ENCODE data around the gene HSD3B7. TPM values are rescaled to one million over a fixed set of nuclear protein-coding genes. Genes with fewer than 3 reads are reported as not detected.

Gene HSD3B7
- total RNA-seq, 1 donor from 2014 or later: 2.0 TPM

DNA sequence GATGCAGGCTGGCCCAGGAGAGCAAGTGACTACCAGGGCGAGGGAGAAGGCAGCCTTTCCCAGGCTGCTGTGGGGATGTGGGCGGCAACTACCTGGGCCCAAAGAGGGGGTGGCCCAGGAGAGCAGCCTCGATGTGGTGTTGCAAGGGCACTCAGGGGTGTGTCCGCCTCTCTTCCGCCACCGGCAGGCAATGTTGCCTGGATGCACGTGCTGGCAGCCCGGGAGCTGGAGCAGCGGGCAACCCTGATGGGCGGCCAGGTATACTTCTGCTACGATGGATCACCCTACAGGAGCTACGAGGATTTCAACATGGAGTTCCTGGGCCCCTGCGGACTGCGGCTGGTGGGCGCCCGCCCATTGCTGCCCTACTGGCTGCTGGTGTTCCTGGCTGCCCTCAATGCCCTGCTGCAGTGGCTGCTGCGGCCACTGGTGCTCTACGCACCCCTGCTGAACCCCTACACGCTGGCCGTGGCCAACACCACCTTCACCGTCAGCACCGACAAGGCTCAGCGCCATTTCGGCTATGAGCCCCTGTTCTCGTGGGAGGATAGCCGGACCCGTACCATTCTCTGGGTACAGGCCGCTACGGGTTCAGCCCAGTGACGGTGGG lies 2.7 kb downstream of the HSD3B7 start:
- H3K4me1 Mint-ChIP-seq (ENCODE audit: low read depth, unreplicated experiment): no peaks in the 10 kb centered on the region
- H3K4me3 Mint-ChIP-seq (ENCODE audit: unreplicated experiment): no peak overlapping the region
- H3K27ac Mint-ChIP-seq (ENCODE audit: unreplicated experiment): no peak overlapping the region
- H3K27me3 Mint-ChIP-seq (ENCODE audit: unreplicated experiment): peaks cover 9% of the 10 kb centered on the region
- no peak for DNase-seq
- H3K36me3 Mint-ChIP-seq (ENCODE audit: unreplicated experiment): peaks cover 3% of the 10 kb centered on the region
- TF ChIP-seq, protein P1, sequence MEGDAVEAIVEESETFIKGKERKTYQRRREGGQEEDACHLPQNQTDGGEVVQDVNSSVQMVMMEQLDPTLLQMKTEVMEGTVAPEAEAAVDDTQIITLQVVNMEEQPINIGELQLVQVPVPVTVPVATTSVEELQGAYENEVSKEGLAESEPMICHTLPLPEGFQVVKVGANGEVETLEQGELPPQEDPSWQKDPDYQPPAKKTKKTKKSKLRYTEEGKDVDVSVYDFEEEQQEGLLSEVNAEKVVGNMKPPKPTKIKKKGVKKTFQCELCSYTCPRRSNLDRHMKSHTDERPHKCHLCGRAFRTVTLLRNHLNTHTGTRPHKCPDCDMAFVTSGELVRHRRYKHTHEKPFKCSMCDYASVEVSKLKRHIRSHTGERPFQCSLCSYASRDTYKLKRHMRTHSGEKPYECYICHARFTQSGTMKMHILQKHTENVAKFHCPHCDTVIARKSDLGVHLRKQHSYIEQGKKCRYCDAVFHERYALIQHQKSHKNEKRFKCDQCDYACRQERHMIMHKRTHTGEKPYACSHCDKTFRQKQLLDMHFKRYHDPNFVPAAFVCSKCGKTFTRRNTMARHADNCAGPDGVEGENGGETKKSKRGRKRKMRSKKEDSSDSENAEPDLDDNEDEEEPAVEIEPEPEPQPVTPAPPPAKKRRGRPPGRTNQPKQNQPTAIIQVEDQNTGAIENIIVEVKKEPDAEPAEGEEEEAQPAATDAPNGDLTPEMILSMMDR (IDR thresholded peaks at IDR 0.05; ENCODE audit: partially characterized antibody, unreplicated experiment): no peak
- H3K9me3 Mint-ChIP-seq (ENCODE audit: unreplicated experiment): peaks cover 9% of the 10 kb centered on the region

DNA sequence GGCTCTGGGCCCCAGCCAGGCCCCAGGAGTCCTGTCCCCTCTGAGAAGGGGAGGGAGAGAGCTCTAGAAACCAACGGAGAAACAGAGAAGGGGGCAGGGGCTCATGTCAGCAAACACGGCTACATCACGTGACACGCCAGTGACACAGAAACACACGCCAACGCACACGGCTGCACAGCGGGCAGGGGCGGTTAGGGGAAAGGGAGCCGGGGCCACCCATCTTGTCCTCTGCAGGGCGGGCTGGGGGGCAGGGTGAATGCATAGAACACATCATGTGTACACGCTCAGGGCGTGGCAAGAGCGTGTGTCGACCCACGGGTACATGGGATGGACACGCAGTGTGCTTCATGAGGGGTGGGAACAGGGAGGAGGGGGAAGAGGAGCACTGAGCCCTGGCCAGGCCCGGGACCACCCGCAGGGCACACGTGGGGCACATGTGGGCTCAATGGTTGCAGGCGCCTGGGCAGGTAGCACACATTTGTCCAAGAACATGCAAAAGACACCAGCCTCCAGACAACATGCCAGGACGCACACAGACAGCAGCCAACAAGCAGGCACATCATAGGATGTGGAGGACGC lies 4.6 kb downstream of the HSD3B7 start:
- no peak overlapping the region for H3K27ac Mint-ChIP-seq (ENCODE audit: unreplicated experiment)
- TF ChIP-seq, protein P1 (IDR thresholded peaks at IDR 0.05; ENCODE audit: partially characterized antibody, unreplicated experiment): no peak
- H3K4me3 Mint-ChIP-seq (ENCODE audit: unreplicated experiment): no peak overlapping the region
- H3K9me3 Mint-ChIP-seq (ENCODE audit: unreplicated experiment): peaks cover 8% of the 10 kb centered on the region
- H3K4me1 Mint-ChIP-seq (ENCODE audit: low read depth, unreplicated experiment): no peaks in the 10 kb centered on the region
- no peak for DNase-seq
- peaks cover 7% of the 10 kb centered on the region for H3K27me3 Mint-ChIP-seq (ENCODE audit: unreplicated experiment)
- no peaks in the 10 kb centered on the region for H3K36me3 Mint-ChIP-seq (ENCODE audit: unreplicated experiment)

DNA sequence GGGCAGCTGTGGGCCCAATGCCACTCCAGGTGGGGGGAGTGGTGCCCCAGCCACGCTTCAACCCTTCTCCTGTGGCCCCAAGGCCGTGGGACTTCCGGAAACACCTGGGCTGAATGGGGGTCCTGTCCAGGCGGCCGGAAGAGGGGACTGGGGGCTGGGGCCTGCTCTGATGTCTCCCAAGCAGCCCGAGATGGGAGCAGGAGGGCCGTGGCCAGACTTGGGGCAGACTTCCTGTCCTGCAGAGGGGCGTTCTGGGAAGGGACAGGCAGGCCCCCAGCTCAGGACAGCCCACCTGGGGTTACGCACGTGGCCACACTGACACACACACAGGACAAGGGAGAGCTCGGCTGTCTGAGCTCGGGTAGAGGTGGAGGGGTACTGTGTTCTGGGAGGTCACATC lies 5.1 kb downstream of the HSD3B7 start:
- H3K4me1 Mint-ChIP-seq (ENCODE audit: low read depth, unreplicated experiment): no peaks in the 10 kb centered on the region
- TF ChIP-seq, protein P1 (IDR thresholded peaks at IDR 0.05; ENCODE audit: partially characterized antibody, unreplicated experiment): no peak
- H3K27me3 Mint-ChIP-seq (ENCODE audit: unreplicated experiment): peaks cover 7% of the 10 kb centered on the region
- H3K4me3 Mint-ChIP-seq (ENCODE audit: unreplicated experiment): no peak overlapping the region
- DNase-seq: no peak
- no peaks in the 10 kb centered on the region for H3K36me3 Mint-ChIP-seq (ENCODE audit: unreplicated experiment)
- peaks cover 8% of the 10 kb centered on the region for H3K9me3 Mint-ChIP-seq (ENCODE audit: unreplicated experiment)
- no peak overlapping the region for H3K27ac Mint-ChIP-seq (ENCODE audit: unreplicated experiment)

DNA sequence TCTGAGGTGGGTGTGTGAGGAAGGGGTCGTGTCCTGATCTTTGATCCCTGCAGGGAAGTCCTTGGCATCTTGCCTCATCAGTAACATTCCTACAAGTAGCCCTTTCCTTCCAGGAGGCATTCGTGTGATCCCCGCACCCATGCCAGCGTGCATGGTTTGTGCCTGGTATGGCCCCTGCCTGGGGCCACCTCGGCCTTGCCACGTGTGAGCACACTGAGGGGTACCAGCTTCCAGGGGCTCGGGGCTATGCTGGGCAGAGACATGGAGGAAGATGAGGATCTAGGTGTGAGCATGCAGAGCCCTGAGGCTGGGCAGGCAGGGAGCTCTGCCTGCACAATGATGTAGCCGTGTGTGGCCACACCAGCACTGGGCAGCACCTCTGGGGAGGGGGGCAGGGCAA lies 6.0 kb downstream of the HSD3B7 start:
- TF ChIP-seq, protein P1 (IDR thresholded peaks at IDR 0.05; ENCODE audit: partially characterized antibody, unreplicated experiment): no peak
- H3K4me1 Mint-ChIP-seq (ENCODE audit: low read depth, unreplicated experiment): no peaks in the 10 kb centered on the region
- H3K27ac Mint-ChIP-seq (ENCODE audit: unreplicated experiment): peak overlapping the region; percentile 25
- peaks cover 6% of the 10 kb centered on the region for H3K27me3 Mint-ChIP-seq (ENCODE audit: unreplicated experiment)
- DNase-seq: no peak
- no peak overlapping the region for H3K4me3 Mint-ChIP-seq (ENCODE audit: unreplicated experiment)
- peaks cover 8% of the 10 kb centered on the region for H3K9me3 Mint-ChIP-seq (ENCODE audit: unreplicated experiment)
- H3K36me3 Mint-ChIP-seq (ENCODE audit: unreplicated experiment): no peaks in the 10 kb centered on the region

DNA sequence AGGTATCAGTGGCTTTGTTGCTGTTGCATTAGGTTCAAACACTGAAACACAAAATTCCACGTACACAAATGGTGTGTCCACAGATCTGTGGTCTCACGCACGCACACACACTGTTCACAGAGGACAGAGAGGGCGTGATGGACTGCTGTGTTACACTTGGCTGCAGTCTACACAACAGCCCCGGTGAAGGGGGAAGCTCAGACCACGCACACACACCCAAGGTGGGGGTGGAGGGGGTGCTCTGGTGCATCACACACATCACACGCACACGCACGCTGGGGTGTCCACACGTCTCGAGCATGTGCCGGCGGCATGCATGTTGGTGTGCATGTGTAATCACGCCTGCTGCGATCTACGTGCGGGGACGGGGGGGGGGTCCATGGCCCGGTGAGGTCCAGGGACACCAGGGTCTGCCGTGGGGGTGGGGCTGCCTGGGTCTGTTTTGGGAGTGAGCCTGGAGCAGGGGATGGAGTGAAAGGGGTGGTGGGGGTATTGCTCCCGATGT lies 7.3 kb downstream of the HSD3B7 start:
- TF ChIP-seq, protein P1 (IDR thresholded peaks at IDR 0.05; ENCODE audit: partially characterized antibody, unreplicated experiment): no peak
- H3K36me3 Mint-ChIP-seq (ENCODE audit: unreplicated experiment): no peaks in the 10 kb centered on the region
- H3K4me1 Mint-ChIP-seq (ENCODE audit: low read depth, unreplicated experiment): no peaks in the 10 kb centered on the region
- H3K4me3 Mint-ChIP-seq (ENCODE audit: unreplicated experiment): no peak overlapping the region
- H3K9me3 Mint-ChIP-seq (ENCODE audit: unreplicated experiment): peaks cover 4% of the 10 kb centered on the region
- peaks cover 12% of the 10 kb centered on the region for H3K27me3 Mint-ChIP-seq (ENCODE audit: unreplicated experiment)
- DNase-seq: no peak
- no peak overlapping the region for H3K27ac Mint-ChIP-seq (ENCODE audit: unreplicated experiment)

Measured in glutamatergic neuron (in vitro differentiated cells).